Rectal smooth muscle tissue (tissue), 1 donor: ENCODE results near the gene LRRC25.
"Not testable (repeated sequence)": the region's sequence is repeated elsewhere in the genome, so short reads cannot be mapped to it uniquely, and the experiment has no call there.

ENCODE experiments used
- H3K27ac ChIP-seq: one replicate; pipeline ENCODE4 v1.7.0; 2013; ENCODE audit warnings: low read depth, low read length, inconsistent platforms
- H3K27me3 ChIP-seq: one replicate; pipeline ENCODE4 v1.7.0; 2013; ENCODE audit warnings: low read length; ENCODE audit not compliant: control insufficient read depth, insufficient read depth
- H3K36me3 ChIP-seq: one replicate; pipeline ENCODE4 v1.7.0; 2013; ENCODE audit warnings: low read length; ENCODE audit not compliant: control insufficient read depth, insufficient read depth
- H3K4me1 ChIP-seq: one replicate; pipeline ENCODE4 v1.7.0; 2013; ENCODE audit warnings: low read length; ENCODE audit not compliant: control insufficient read depth, insufficient read depth
- H3K4me3 ChIP-seq: one replicate; pipeline ENCODE4 v1.7.0; 2013; ENCODE audit warnings: low read length
- H3K9ac ChIP-seq: one replicate; pipeline ENCODE4 v1.7.0; 2013; ENCODE audit warnings: low read length

The LRRC25 gene

GRCh38 chr19:18418029-18418482 is 20.6 kb upstream of the LRRC25 start:
- Histone ChIP-seq H3K36me3 (no peaks in the 10 kb centered on the region), H3K27ac (peak overlapping the region; percentile 91), H3K9ac (no peak overlapping the region), H3K27me3 (peaks cover 10% of the 10 kb centered on the region), H3K4me3 (peak overlapping the region; percentile 80), H3K4me1 (peaks cover 26% of the 10 kb centered on the region)

GRCh38 chr19:18417250-18418028 is 20.0 kb upstream of the LRRC25 start:
- H3K4me3 ChIP-seq, result peak overlapping the region; percentile 57
- peak overlapping the region; percentile 69 for H3K9ac ChIP-seq
- H3K4me1 ChIP-seq, result peaks cover 26% of the 10 kb centered on the region
- no peaks in the 10 kb centered on the region for H3K36me3 ChIP-seq
- peak overlapping the region; percentile 91 for H3K27ac ChIP-seq
- peaks cover 10% of the 10 kb centered on the region for H3K27me3 ChIP-seq

- peak overlapping the region; percentile 69 for H3K9ac ChIP-seq
These were observed 19.4 kb upstream of the LRRC25 start for GRCh38 chr19:18416778-18417249.

DNA sequence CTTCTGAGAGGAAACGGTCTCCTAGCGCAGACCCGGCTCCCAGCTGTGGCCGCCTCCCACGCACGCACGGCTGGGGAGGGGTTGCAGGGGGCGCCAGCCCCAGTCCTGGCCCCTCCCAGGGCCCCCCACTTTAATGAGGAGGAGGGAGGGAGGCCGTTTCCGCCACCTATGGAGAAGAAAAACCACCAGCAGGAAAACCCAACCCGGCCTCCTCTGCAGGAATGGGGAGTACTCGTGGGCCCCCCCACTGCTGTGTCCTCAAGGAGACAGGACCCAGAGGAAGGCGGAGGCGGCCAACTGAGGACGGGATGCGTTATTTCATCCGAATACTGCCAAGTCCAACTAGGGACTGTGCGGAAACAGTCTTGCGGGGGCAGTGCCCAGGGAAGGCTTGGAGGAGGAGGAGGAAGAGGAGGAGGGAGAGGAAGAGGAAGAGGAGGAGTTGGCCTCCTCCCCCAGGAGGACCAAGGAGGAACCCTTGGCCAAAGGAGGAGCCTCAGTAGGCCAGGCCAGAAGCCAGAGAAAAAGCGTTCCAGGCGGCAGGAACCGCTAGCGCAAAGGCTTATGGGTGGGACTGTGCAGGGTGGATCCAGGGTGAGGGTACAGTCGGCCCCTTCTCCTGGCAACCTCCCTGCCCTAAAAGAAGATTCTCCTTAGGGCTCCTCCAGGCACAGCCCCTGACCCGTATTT is 17.9 kb upstream of the LRRC25 start:
- Histone ChIP-seq H3K4me3 (peak overlapping the region; percentile 2), H3K4me1 (peaks cover 26% of the 10 kb centered on the region), H3K27ac (peak overlapping the region; percentile 91), H3K27me3 (peaks cover 10% of the 10 kb centered on the region), H3K9ac (no peak overlapping the region), H3K36me3 (no peaks in the 10 kb centered on the region)

More at GRCh38 chr19:18416778-18417249, 19.4 kb upstream of the LRRC25 start:
- Histone ChIP-seq H3K4me1 (peaks cover 26% of the 10 kb centered on the region), H3K27me3 (peaks cover 10% of the 10 kb centered on the region), H3K4me3 (peak overlapping the region; percentile 57), H3K36me3 (no peaks in the 10 kb centered on the region), H3K27ac (peak overlapping the region; percentile 91)

DNA sequence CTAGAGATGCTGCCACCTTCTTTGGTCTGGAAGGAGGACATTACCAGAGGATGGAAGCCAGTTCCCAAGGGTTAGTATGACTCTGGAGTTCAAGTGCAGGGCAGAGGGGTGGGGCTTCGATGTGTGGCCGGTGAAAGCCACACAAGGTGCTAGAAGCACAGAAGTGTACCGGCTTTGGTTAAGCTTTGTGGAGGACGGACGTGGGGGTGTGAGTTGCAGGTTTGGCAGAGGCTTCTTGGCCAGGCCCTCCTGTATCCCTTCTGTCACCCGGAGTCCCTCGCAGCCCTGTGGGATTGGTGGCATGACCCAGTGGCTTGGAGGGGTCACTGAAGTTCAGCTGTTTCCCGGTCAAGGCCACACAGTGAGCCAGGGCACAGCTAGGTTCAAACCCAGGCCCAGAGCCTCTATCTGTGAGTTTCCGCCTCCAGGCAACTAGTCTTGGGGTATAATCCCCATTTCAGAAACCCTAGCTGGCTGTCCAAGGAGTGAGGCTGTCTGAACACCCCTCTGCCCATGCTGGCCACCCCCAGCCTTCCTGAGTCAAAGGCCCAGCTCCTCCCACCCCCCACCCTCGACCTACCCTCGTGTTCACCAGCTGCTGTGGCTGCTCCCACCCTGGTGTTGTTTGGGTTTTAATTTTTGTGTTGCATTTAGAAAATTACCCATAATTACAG is 17.2 kb upstream of the LRRC25 start:
- peak overlapping the region; percentile 2 for H3K4me3 ChIP-seq
- no peak overlapping the region for H3K9ac ChIP-seq
- peak overlapping the region; percentile 91 for H3K27ac ChIP-seq
- H3K27me3 ChIP-seq, result peaks cover 10% of the 10 kb centered on the region
- H3K36me3 ChIP-seq, result no peaks in the 10 kb centered on the region
- peaks cover 23% of the 10 kb centered on the region for H3K4me1 ChIP-seq

- peaks cover 15% of the 10 kb centered on the region for H3K4me1 ChIP-seq
- no peak overlapping the region for H3K9ac ChIP-seq
- peaks cover 3% of the 10 kb centered on the region for H3K27me3 ChIP-seq
- no peak overlapping the region for H3K27ac ChIP-seq
- H3K36me3 ChIP-seq, result no peaks in the 10 kb centered on the region
- H3K4me3 ChIP-seq, result no peak overlapping the region
These were observed 15.3 kb upstream of the LRRC25 start for GRCh38 chr19:18412610-18413239.

DNA sequence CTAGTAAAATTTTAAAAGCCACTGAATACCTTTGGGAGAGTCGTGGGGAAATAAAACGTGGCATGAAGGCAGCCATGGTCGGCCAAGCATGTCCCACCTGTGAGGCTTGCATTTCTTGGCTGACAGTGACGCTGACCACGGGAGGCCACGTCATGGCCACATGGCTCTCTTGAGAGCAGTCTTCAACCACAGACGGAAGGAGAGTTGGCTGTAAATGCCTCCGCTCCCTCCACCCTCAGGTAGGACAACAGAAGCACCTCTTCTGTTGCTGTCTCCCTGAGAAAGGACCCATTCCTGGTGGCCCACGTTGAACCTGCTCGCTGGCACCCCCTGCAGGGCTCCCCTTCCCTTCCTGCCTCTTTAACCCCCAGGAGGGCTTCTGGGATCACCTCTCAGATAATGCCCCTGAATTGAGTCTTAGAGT is 10.6 kb upstream of the LRRC25 start:
- Histone ChIP-seq H3K27ac (no peak overlapping the region), H3K9ac (no peak overlapping the region)

DNA sequence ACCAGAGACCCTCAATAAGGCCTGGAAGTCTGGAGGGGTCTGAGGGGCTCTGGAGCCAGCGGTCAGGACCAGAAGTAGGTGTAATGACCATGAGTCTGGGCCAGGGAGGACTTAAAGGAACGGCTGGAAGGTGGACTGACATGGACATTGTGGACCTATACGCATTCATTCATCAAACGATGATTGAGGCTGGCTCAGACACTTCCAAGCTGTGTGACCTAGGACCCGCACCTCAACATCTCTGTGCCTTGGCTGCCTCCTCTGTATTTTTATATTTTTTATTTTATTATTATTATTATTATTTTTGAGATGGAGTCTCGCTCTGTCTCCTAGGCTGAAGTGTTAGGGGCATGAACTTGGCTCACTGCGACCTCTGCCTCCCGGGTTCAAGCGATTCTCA is 9.3 kb upstream of the LRRC25 start:
- Histone ChIP-seq H3K36me3 (no peaks in the 10 kb centered on the region), H3K9ac (no peak overlapping the region), H3K27me3 (no peaks in the 10 kb centered on the region), H3K4me1 (no peaks in the 10 kb centered on the region), H3K4me3 (no peak overlapping the region), H3K27ac (no peak overlapping the region)

More for the DNA sequence above, 10.6 kb upstream of the LRRC25 start:
- H3K36me3 ChIP-seq, result no peaks in the 10 kb centered on the region
- no peak overlapping the region for H3K4me3 ChIP-seq
- H3K27me3 ChIP-seq, result no peaks in the 10 kb centered on the region
- H3K4me1 ChIP-seq, result no peaks in the 10 kb centered on the region

DNA sequence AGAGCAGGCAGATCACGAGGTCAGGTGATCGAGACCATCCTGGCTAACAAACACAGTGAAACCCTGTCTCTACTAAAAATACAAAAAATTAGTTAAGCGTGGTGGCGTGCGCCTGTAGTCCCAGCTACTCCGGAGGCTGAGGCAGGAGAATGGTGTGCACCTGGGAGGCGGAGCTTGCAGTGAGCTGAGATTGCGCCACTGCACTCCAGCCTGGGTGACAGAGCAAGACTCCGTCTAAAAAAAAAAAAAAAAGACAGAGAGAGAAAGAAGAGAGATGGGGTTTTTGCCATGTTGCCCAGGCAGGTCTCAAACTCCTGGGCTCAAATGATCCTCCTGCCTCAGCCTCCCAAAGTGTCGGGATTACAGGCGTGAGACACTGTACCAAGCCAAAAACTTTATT is 8.3 kb upstream of the LRRC25 start:
- not testable (repeated sequence) for H3K4me3 ChIP-seq, H3K36me3 ChIP-seq, H3K9ac ChIP-seq, H3K27ac ChIP-seq, H3K4me1 ChIP-seq, H3K27me3 ChIP-seq

- not testable (repeated sequence) for H3K27ac ChIP-seq, H3K27me3 ChIP-seq, H3K4me3 ChIP-seq, H3K4me1 ChIP-seq, H3K36me3 ChIP-seq, H3K9ac ChIP-seq
These were observed 5.2 kb upstream of the LRRC25 start for GRCh38 chr19:18402455-18403248.

- H3K27ac ChIP-seq, result no peak overlapping the region
- no peaks in the 10 kb centered on the region for H3K4me1 ChIP-seq
- H3K27me3 ChIP-seq, result peaks cover 5% of the 10 kb centered on the region
- H3K9ac ChIP-seq, result no peak overlapping the region
- H3K36me3 ChIP-seq, result no peaks in the 10 kb centered on the region
- H3K4me3 ChIP-seq, result no peak overlapping the region
These were observed 4.2 kb upstream of the LRRC25 start for GRCh38 chr19:18401580-18402112.
